ENCODE data around the gene EIF5A2.

Gene EIF5A2

GRCh38 chr3:170910542-170910941, 2.1 kb upstream of the EIF5A2 start:
- no peak for TF ChIP-seq CTCF (IDR thresholded peaks at IDR 0.05; ENCODE audit: low read length, missing control alignments)
- H3K4me3 ChIP-seq (replicated peaks; ENCODE audit: low read depth, low read length), result no peak overlapping the region
- DNase-seq (ENCODE audit: low read depth), result no peak

- TF ChIP-seq CTCF (IDR thresholded peaks at IDR 0.05; ENCODE audit: low read length, missing control alignments), result no peak
- DNase-seq (ENCODE audit: low read depth), result peak; percentile 96
- H3K4me3 ChIP-seq (replicated peaks; ENCODE audit: low read depth, low read length), result no peak overlapping the region
These were observed 879 bp upstream of the EIF5A2 start for GRCh38 chr3:170909129-170909903.

GRCh38 chr3:170907637-170908234, 701 bp downstream of the EIF5A2 start:
- peak; percentile 26 for DNase-seq (ENCODE audit: low read depth)
- no peak for TF ChIP-seq CTCF (IDR thresholded peaks at IDR 0.05; ENCODE audit: low read length, missing control alignments)
- H3K4me3 ChIP-seq (replicated peaks; ENCODE audit: low read depth, low read length), result peak overlapping the region; percentile 71

- H3K4me3 ChIP-seq (replicated peaks; ENCODE audit: low read depth, low read length), result no peak overlapping the region
- TF ChIP-seq CTCF (IDR thresholded peaks at IDR 0.05; ENCODE audit: low read length, missing control alignments), result no peak
- DNase-seq (ENCODE audit: low read depth), result peak; percentile 17
These were observed 2.6 kb downstream of the EIF5A2 start for GRCh38 chr3:170905862-170906261.

GRCh38 chr3:170903123-170903522, 5.3 kb downstream of the EIF5A2 start:
- DNase-seq (ENCODE audit: low read depth), result no peak
- H3K4me3 ChIP-seq (replicated peaks; ENCODE audit: low read depth, low read length), result no peak overlapping the region
- TF ChIP-seq CTCF (IDR thresholded peaks at IDR 0.05; ENCODE audit: low read length, missing control alignments), result no peak

- no peak for DNase-seq (ENCODE audit: low read depth)
- TF ChIP-seq CTCF (IDR thresholded peaks at IDR 0.05; ENCODE audit: low read length, missing control alignments), result no peak
- no peak overlapping the region for H3K4me3 ChIP-seq (replicated peaks; ENCODE audit: low read depth, low read length)
These were observed 9.0 kb downstream of the EIF5A2 start for GRCh38 chr3:170899455-170899854.
